WTC11 (cell line): ENCODE data around the gene IFNK. TPM values are rescaled to one million over a fixed set of nuclear protein-coding genes. Genes with fewer than 3 reads are reported as not detected.

Experiments
- ATAC-seq: fragments of 200-7000 bp; cut with Tn5 transposase; 2 replicates; pipeline ENCODE4 v1.10.0; 2021; ENCODE audit warnings: mild to moderate bottlenecking, moderate library complexity
- CTCF ChIA-PET: fragments of 300-600 bp; sonication (Branson Sonifier 250); formaldehyde crosslinking; loops from one replicate; lab custom pipeline; 2021; ENCODE audit warnings: antibody characterized with exemption; lab: Charles Lee
- POLR2A ChIA-PET: fragments of 350-600 bp; sonication (Branson Sonifier 250); formaldehyde crosslinking; loops from one replicate; lab custom pipeline; 2021; ENCODE audit warnings: antibody characterized with exemption; lab: Charles Lee
- DNase-seq: peaks from one replicate; pipeline ENCODE4 v3.0.0; 2021; ENCODE audit warnings: low spot score
- H3K27ac Mint-ChIP-seq: 2 replicates; pipeline ENCODE4 v1.8.0; 2021; ENCODE audit warnings: mixed read lengths
- H3K27me3 Mint-ChIP-seq: 2 replicates; pipeline ENCODE4 v1.8.0; 2021; ENCODE audit warnings: low read depth, mild to moderate bottlenecking, moderate library complexity, mixed read lengths
- H3K36me3 Mint-ChIP-seq: 2 replicates; pipeline ENCODE4 v1.8.0; 2021; ENCODE audit warnings: mixed read lengths
- H3K4me1 Mint-ChIP-seq: 2 replicates; pipeline ENCODE4 v1.8.0; 2022; ENCODE audit warnings: mixed read lengths
- H3K4me3 Mint-ChIP-seq: 2 replicates; pipeline ENCODE4 v1.8.0; 2021; ENCODE audit warnings: mild to moderate bottlenecking, moderate library complexity, mixed read lengths
- H3K9me3 Mint-ChIP-seq: 2 replicates; pipeline ENCODE4 v1.8.0; 2021; ENCODE audit warnings: mixed read lengths
- CBFB ChIP-seq: sonication (generic); formaldehyde crosslinking; IDR thresholded peaks from 2 replicates; pipeline ENCODE4 v1.8.1; 2022; ENCODE audit warnings: mild to moderate bottlenecking, low read depth, missing genetic modification reagents
- ELF4 ChIP-seq: sonication (generic); formaldehyde crosslinking; IDR thresholded peaks from 2 replicates; pipeline ENCODE4 v1.8.1; 2022; ENCODE audit warnings: low read depth, mild to moderate bottlenecking, moderate library complexity, missing genetic modification reagents
- NFE2L1 ChIP-seq: sonication (generic); formaldehyde crosslinking; IDR thresholded peaks from 2 replicates; pipeline ENCODE4 v1.8.1; 2023; ENCODE audit warnings: missing genetic modification reagents
- NFYB ChIP-seq: sonication (generic); formaldehyde crosslinking; conservative IDR thresholded peaks from 2 replicates; pipeline ENCODE4 v1.8.0; 2022; ENCODE audit warnings: low read depth, missing genetic modification reagents
- RELA ChIP-seq: sonication (generic); formaldehyde crosslinking; IDR thresholded peaks from 2 replicates; pipeline ENCODE4 v1.8.1; 2022; ENCODE audit warnings: missing genetic modification reagents, mild to moderate bottlenecking, borderline replicate concordance
- SP1 ChIP-seq: sonication (generic); formaldehyde crosslinking; conservative IDR thresholded peaks from 2 replicates; pipeline ENCODE4 v1.8.1; 2022; ENCODE audit warnings: missing genetic modification reagents
- TEAD4 ChIP-seq: sonication (generic); formaldehyde crosslinking; IDR thresholded peaks from 2 replicates; pipeline ENCODE4 v1.8.0; 2022; ENCODE audit warnings: mild to moderate bottlenecking, missing genetic modification reagents
- ZBTB21 ChIP-seq: sonication (generic); formaldehyde crosslinking; IDR thresholded peaks from 2 replicates; pipeline ENCODE4 v1.8.1; 2023; ENCODE audit warnings: mild to moderate bottlenecking, missing genetic modification reagents, borderline replicate concordance
- ZNF219 ChIP-seq: sonication (generic); formaldehyde crosslinking; IDR thresholded peaks from 2 replicates; pipeline ENCODE4 v1.8.0; 2023; ENCODE audit warnings: missing genetic modification reagents, mild to moderate bottlenecking, borderline replicate concordance
- ZNF263 ChIP-seq: sonication (generic); formaldehyde crosslinking; IDR thresholded peaks from 2 replicates; pipeline ENCODE4 v1.8.1; 2022; ENCODE audit warnings: low read depth, mild to moderate bottlenecking, moderate library complexity, missing genetic modification reagents
- total RNA-seq: library from RNA; stranded (reverse); gene quantifications from 3 replicates; pipeline ENCODE4 v1.2.3, GENCODE V29; 2021
- TF ChIP-seq, protein P1 (sequence below): sonication (generic); formaldehyde crosslinking; IDR thresholded peaks from 2 replicates; pipeline ENCODE4 v1.8.1; 2023; ENCODE audit warnings: mild to moderate bottlenecking, missing genetic modification reagents
- TF ChIP-seq, protein P2 (sequence below): sonication (generic); formaldehyde crosslinking; IDR thresholded peaks from 2 replicates; pipeline ENCODE4 v1.8.0; 2022; ENCODE audit warnings: mild to moderate bottlenecking, missing genetic modification reagents
- TF ChIP-seq, protein P3 (sequence below): sonication (generic); formaldehyde crosslinking; IDR thresholded peaks from 2 replicates; pipeline ENCODE4 v1.8.1; 2023; ENCODE audit warnings: mild to moderate bottlenecking, missing genetic modification reagents, moderate library complexity
- TF ChIP-seq, protein P4 (sequence below): fragments of 200-600 bp; IDR thresholded peaks from 2 replicates; pipeline ENCODE4 v1.8.0; 2022; ENCODE audit warnings: antibody characterized with exemption
- TF ChIP-seq, protein P5 (sequence below): fragments of 250-450 bp; sonication (Bioruptor Pico); IDR thresholded peaks from 2 replicates; pipeline ENCODE4 v2.1.2; 2022; ENCODE audit warnings: mild to moderate bottlenecking, moderate library complexity
- TF ChIP-seq, protein P6 (sequence below): fragments of 250-450 bp; sonication (Bioruptor Pico); IDR thresholded peaks from 2 replicates; pipeline ENCODE4 v1.9.0; 2021; ENCODE audit warnings: mild to moderate bottlenecking
- TF ChIP-seq, protein P7 (sequence below): fragments of 250-450 bp; sonication (Bioruptor Pico); IDR thresholded peaks from 2 replicates; pipeline ENCODE4 v1.9.0; 2021; ENCODE audit warnings: mild to moderate bottlenecking, borderline replicate concordance

Gene IFNK
- total RNA-seq, 1 experiment from 2014 or later = not detected

DNA sequence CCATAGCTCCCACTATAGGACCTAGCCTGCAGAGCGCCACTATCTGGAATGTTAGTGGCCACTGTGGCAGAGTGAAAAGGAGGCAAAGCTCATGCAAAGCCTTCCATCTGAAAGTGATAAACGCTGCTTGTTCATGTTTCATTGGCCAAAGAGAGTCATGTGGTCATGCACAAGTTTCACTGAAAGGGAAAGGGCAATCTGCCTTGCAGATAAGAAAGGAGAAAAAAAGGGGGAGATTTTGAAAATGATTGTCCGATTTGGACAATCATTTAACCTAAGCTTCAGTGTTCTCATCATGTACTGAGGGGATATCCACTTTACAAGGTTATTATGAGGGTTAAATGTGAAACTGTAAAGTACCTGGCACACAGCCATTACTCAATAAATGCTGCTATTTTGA, 14.6 kb downstream of the IFNK start:
- CTCF ChIA-PET = interaction anchor here (0.6 to 1.4 kb wide), 5 partner anchors 9 to 262 kb away, joined by 3 to 6 read pairs (median 3); partner anchors contain the start of gene MOB3B
- no peak overlapping the region for H3K27ac Mint-ChIP-seq
- no peaks in the 10 kb centered on the region for H3K9me3 Mint-ChIP-seq
- no peaks in the 10 kb centered on the region for H3K27me3 Mint-ChIP-seq
- POLR2A ChIA-PET = no interaction called here
- no peak overlapping the region for H3K4me3 Mint-ChIP-seq
- ATAC-seq = no peak
- TF ChIP-seq ZNF263 (no peak), ELF4 (no peak), SP1 (CRISPR knock-in tag) (no peak), NFE2L1 (no peak), RELA (CRISPR knock-in tag) (no peak), NFYB (no peak), TEAD4 (CRISPR knock-in tag) (no peak), CBFB (CRISPR knock-in tag) (no peak)
- TF ChIP-seq, protein P1, sequence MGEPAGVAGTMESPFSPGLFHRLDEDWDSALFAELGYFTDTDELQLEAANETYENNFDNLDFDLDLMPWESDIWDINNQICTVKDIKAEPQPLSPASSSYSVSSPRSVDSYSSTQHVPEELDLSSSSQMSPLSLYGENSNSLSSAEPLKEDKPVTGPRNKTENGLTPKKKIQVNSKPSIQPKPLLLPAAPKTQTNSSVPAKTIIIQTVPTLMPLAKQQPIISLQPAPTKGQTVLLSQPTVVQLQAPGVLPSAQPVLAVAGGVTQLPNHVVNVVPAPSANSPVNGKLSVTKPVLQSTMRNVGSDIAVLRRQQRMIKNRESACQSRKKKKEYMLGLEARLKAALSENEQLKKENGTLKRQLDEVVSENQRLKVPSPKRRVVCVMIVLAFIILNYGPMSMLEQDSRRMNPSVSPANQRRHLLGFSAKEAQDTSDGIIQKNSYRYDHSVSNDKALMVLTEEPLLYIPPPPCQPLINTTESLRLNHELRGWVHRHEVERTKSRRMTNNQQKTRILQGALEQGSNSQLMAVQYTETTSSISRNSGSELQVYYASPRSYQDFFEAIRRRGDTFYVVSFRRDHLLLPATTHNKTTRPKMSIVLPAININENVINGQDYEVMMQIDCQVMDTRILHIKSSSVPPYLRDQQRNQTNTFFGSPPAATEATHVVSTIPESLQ (CRISPR knock-in tag) = no peak
- TF ChIP-seq, protein P2, sequence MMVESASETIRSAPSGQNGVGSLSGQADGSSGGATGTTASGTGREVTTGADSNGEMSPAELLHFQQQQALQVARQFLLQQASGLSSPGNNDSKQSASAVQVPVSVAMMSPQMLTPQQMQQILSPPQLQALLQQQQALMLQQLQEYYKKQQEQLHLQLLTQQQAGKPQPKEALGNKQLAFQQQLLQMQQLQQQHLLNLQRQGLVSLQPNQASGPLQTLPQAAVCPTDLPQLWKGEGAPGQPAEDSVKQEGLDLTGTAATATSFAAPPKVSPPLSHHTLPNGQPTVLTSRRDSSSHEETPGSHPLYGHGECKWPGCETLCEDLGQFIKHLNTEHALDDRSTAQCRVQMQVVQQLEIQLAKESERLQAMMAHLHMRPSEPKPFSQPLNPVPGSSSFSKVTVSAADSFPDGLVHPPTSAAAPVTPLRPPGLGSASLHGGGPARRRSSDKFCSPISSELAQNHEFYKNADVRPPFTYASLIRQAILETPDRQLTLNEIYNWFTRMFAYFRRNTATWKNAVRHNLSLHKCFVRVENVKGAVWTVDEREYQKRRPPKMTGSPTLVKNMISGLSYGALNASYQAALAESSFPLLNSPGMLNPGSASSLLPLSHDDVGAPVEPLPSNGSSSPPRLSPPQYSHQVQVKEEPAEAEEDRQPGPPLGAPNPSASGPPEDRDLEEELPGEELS (CRISPR knock-in tag) = no peak
- TF ChIP-seq, protein P3, sequence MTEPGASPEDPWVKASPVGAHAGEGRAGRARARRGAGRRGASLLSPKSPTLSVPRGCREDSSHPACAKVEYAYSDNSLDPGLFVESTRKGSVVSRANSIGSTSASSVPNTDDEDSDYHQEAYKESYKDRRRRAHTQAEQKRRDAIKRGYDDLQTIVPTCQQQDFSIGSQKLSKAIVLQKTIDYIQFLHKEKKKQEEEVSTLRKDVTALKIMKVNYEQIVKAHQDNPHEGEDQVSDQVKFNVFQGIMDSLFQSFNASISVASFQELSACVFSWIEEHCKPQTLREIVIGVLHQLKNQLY = no peak
- TF ChIP-seq, protein P4, sequence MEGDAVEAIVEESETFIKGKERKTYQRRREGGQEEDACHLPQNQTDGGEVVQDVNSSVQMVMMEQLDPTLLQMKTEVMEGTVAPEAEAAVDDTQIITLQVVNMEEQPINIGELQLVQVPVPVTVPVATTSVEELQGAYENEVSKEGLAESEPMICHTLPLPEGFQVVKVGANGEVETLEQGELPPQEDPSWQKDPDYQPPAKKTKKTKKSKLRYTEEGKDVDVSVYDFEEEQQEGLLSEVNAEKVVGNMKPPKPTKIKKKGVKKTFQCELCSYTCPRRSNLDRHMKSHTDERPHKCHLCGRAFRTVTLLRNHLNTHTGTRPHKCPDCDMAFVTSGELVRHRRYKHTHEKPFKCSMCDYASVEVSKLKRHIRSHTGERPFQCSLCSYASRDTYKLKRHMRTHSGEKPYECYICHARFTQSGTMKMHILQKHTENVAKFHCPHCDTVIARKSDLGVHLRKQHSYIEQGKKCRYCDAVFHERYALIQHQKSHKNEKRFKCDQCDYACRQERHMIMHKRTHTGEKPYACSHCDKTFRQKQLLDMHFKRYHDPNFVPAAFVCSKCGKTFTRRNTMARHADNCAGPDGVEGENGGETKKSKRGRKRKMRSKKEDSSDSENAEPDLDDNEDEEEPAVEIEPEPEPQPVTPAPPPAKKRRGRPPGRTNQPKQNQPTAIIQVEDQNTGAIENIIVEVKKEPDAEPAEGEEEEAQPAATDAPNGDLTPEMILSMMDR = no peak
- peaks cover 10% of the 10 kb centered on the region; the same call in 1 of the 2 replicates for H3K36me3 Mint-ChIP-seq
- peaks cover 20% of the 10 kb centered on the region for H3K4me1 Mint-ChIP-seq
- DNase-seq = no peak

DNA sequence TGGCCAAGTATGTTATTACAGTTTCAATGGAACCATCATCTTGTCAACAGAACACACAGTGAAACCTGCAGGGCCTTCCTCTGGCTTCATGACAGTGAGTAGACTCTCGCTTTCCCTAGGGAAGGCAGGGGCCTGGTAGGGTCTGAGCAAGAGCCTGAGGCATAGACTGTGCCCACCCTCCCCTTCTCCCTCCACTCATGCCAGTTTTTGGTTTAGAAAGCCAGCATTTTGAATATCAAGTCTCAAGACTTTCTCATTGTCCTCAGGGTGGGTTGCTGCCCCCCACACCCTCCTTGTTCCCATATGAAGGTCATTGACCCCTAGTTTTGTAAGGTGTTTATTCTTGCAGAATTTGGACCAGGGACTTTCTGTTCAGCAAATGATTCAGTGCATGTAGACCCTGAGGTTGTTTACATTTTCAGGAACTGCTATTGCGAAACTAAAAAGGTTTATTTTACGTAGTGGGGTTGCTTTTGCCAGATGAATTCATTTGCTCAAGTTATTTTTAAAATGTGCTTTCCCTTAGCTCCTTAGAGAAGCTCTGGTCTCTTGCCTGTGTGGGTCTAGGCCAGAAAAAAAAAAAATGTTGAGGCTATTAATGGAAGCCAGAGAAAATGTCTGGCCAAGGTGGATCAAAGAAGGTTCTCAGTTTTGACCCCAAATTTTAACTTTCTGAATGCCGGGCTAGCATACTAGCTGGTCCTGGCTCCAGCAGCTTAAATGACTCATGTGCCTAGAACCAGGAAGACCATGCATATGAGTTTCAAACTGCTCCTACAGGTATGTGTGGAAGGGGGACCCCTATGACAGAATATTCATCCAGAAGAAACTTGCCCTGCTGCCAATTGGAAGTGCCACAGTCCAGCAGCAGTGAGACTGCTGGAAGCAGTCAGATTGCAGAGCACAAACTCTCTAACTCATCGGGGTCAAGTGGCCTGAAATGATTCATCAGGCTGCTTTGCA, 15.7 kb downstream of the IFNK start:
- CTCF ChIA-PET = interaction anchor here (1.0 to 2.7 kb wide), 3 partner anchors 10 to 206 kb away, joined by 3 to 14 read pairs (median 4); partner anchors contain the start of gene MOB3B
- Mint-ChIP-seq H3K36me3 (peaks cover 21% of the 10 kb centered on the region), H3K4me3 (no peak overlapping the region), H3K9me3 (peaks cover 4% of the 10 kb centered on the region), H3K27me3 (no peaks in the 10 kb centered on the region), H3K4me1 (peaks cover 20% of the 10 kb centered on the region), H3K27ac (peak overlapping the region; percentile 57)
- POLR2A ChIA-PET = no interaction called here
- ATAC-seq = no peak
- no peak for TF ChIP-seq ZBTB21 (CRISPR knock-in tag)
- TF ChIP-seq CBFB (CRISPR knock-in tag) = no peak
- no peak for TF ChIP-seq ZNF219 (CRISPR knock-in tag)
- DNase-seq = no peak

DNA sequence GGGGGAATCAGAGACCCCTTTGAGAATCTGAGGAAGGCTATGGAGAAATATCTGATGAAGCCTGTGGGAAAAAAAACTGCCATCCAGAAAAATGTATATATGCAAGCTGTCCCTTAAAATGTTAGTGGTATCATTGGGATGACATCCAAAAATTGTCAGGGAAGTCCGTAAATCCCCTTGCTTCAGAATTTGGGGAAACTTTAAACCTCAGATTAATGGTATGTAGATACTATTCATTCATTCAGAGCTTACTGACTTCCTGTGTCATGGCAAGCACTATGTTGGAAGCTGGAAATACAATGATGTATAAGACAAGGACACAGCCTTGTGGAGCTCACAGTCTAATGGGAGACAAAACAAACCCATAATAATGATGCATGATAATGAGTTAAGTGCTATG, 16.4 kb downstream of the IFNK start:
- CTCF ChIA-PET = interaction anchor here (1.8 to 2.7 kb wide), 2 partner anchors 11 to 207 kb away, joined by 4 to 14 read pairs; partner anchors contain the start of gene MOB3B
- DNase-seq (no peak), ATAC-seq (no peak)
- Mint-ChIP-seq H3K27me3 (no peaks in the 10 kb centered on the region), H3K27ac (no peak overlapping the region), H3K4me3 (no peak overlapping the region), H3K4me1 (peaks cover 18% of the 10 kb centered on the region), H3K36me3 (peaks cover 25% of the 10 kb centered on the region), H3K9me3 (peaks cover 4% of the 10 kb centered on the region)
- TF ChIP-seq, protein P5, sequence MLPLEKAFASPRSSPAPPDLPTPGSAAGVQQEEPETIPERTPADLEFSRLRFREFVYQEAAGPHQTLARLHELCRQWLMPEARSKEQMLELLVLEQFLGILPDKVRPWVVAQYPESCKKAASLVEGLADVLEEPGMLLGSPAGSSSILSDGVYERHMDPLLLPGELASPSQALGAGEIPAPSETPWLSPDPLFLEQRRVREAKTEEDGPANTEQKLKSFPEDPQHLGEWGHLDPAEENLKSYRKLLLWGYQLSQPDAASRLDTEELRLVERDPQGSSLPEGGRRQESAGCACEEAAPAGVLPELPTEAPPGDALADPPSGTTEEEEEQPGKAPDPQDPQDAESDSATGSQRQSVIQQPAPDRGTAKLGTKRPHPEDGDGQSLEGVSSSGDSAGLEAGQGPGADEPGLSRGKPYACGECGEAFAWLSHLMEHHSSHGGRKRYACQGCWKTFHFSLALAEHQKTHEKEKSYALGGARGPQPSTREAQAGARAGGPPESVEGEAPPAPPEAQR (CRISPR knock-in tag) = no peak
- TF ChIP-seq, protein P6, sequence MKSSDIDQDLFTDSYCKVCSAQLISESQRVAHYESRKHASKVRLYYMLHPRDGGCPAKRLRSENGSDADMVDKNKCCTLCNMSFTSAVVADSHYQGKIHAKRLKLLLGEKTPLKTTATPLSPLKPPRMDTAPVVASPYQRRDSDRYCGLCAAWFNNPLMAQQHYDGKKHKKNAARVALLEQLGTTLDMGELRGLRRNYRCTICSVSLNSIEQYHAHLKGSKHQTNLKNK (CRISPR knock-in tag) = no peak
- TF ChIP-seq, protein P7, sequence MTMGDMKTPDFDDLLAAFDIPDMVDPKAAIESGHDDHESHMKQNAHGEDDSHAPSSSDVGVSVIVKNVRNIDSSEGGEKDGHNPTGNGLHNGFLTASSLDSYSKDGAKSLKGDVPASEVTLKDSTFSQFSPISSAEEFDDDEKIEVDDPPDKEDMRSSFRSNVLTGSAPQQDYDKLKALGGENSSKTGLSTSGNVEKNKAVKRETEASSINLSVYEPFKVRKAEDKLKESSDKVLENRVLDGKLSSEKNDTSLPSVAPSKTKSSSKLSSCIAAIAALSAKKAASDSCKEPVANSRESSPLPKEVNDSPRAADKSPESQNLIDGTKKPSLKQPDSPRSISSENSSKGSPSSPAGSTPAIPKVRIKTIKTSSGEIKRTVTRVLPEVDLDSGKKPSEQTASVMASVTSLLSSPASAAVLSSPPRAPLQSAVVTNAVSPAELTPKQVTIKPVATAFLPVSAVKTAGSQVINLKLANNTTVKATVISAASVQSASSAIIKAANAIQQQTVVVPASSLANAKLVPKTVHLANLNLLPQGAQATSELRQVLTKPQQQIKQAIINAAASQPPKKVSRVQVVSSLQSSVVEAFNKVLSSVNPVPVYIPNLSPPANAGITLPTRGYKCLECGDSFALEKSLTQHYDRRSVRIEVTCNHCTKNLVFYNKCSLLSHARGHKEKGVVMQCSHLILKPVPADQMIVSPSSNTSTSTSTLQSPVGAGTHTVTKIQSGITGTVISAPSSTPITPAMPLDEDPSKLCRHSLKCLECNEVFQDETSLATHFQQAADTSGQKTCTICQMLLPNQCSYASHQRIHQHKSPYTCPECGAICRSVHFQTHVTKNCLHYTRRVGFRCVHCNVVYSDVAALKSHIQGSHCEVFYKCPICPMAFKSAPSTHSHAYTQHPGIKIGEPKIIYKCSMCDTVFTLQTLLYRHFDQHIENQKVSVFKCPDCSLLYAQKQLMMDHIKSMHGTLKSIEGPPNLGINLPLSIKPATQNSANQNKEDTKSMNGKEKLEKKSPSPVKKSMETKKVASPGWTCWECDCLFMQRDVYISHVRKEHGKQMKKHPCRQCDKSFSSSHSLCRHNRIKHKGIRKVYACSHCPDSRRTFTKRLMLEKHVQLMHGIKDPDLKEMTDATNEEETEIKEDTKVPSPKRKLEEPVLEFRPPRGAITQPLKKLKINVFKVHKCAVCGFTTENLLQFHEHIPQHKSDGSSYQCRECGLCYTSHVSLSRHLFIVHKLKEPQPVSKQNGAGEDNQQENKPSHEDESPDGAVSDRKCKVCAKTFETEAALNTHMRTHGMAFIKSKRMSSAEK (CRISPR knock-in tag) = no peak
- POLR2A ChIA-PET = no interaction called here
